K562 (cell line): ENCODE results near the gene PIEZO2. TPM values are rescaled to one million over a fixed set of nuclear protein-coding genes. Genes with fewer than 3 reads are reported as not detected.

Experiments
- ATAC-seq: fragments of 200-7000 bp; cut with Tn5 transposase; 3 replicates; pipeline ENCODE4 v1.9.1; 2020; ENCODE audit warnings: moderate library complexity
- BruUV-seq: library from RNA; stranded (reverse); fragments of 400-500 nt; replicated peaks from 2 replicates; lab custom pipeline; 2021; lab: Mats Ljungman, UMichigan
- CTCF ChIA-PET: fragments of 300-600 bp; formaldehyde crosslinking; extraction: SDS; loops from one replicate; lab custom pipeline; 2021; ENCODE audit warnings: low intra/inter-chr PET ratio; lab: Yijun Ruan, JAX
- POLR2A ChIA-PET: fragments of 300-600, 350-650 bp; sonication (Branson Sonifier 250); formaldehyde crosslinking; extraction: SDS; loops from one replicate; lab custom pipeline; 2021; ENCODE audit warnings: antibody characterized with exemption, inconsistent platforms; lab: Yijun Ruan, JAX
- DNase-seq, 4 experiments: peaks; one replicate each; pipeline versions ENCODE4 v3.0.0 to v3.0.0-alpha.2; 2011 to 2018; ENCODE audit warnings: low spot score in 3 of 4, mixed read lengths in 3 of 4; ENCODE audit errors: extremely low read depth in 1 of 4
- FAIRE-seq: peaks from 2 replicates; lab custom pipeline; 2011; peaks lifted over from hg19 to GRCh38; lab: Jason Lieb, UNC
- H2AFZ ChIP-seq: 2 replicates; pipeline ENCODE4 v1.6.0; 2011; ENCODE audit warnings: low read depth, low read length, control low read depth, inconsistent platforms
- H3K27ac ChIP-seq: fragments of 200-600 bp; 3 replicates; pipeline ENCODE4 v1.8.0; 2011; ENCODE audit warnings: low read depth, mild to moderate bottlenecking, control low read depth, inconsistent platforms, low read length, moderate library complexity, mixed read lengths; ENCODE audit errors: extremely low read depth
- H3K27me3 ChIP-seq, 2 experiments: fragments of 300-600 bp in 1 of 2; 2 replicates in 1 of 2; 3 replicates in 1 of 2; pipeline versions ENCODE4 v1.6.0 to v1.8.0; 2011; ENCODE audit warnings: inconsistent platforms in 2 of 2, low read length in 2 of 2, mild to moderate bottlenecking in 1 of 2, mixed read lengths in 1 of 2, moderate library complexity in 1 of 2; ENCODE audit not compliant: control insufficient read depth in 2 of 2, insufficient read depth in 2 of 2
- H3K36me3 ChIP-seq: fragments of 300-600 bp; 3 replicates; pipeline ENCODE4 v1.8.0; 2011; ENCODE audit warnings: mild to moderate bottlenecking, low read length, inconsistent platforms; ENCODE audit not compliant: control insufficient read depth, insufficient read depth
- H3K4me1 ChIP-seq, 2 experiments: fragments of 200-600 bp in 1 of 2; replicated peaks in 1 of 2; 2 replicates in 1 of 2; 3 replicates in 1 of 2; pipeline versions ENCODE4 v1.5.1 to v1.8.0; 2011; ENCODE audit warnings: inconsistent platforms in 2 of 2, low read length in 2 of 2, mild to moderate bottlenecking in 1 of 2, mixed read lengths in 1 of 2, moderate library complexity in 1 of 2; ENCODE audit not compliant: control insufficient read depth in 2 of 2, insufficient read depth in 2 of 2
- H3K4me2 ChIP-seq: 2 replicates; pipeline ENCODE4 v1.6.1; 2011; ENCODE audit warnings: low read length, control low read depth, inconsistent platforms, mixed read lengths; ENCODE audit not compliant: insufficient read depth
- H3K4me3 ChIP-seq: fragments of 200-600 bp; sonication (generic), shearing (Covaris generic); 2 replicates; pipeline ENCODE4 v1.5.1; 2016; ENCODE audit warnings: control low read depth, inconsistent platforms
- H3K79me2 ChIP-seq: fragments of 200-600 bp; 3 replicates; pipeline ENCODE4 v1.8.0; 2011; ENCODE audit warnings: low read length, inconsistent platforms; ENCODE audit not compliant: control insufficient read depth, insufficient read depth
- H3K9ac ChIP-seq, 2 experiments: 2 replicates each; pipeline versions ENCODE4 v1.6.0 to v1.6.1; 2011; ENCODE audit warnings: low read depth in 2 of 2, low read length in 2 of 2, control low read depth in 1 of 2, inconsistent platforms in 1 of 2, mild to moderate bottlenecking in 1 of 2, mixed read lengths in 1 of 2; ENCODE audit not compliant: insufficient read depth in 1 of 2
- H3K9me1 ChIP-seq: one replicate; pipeline ENCODE4 v1.6.0; 2011; ENCODE audit warnings: inconsistent platforms, mild to moderate bottlenecking, low read length, moderate library complexity; ENCODE audit not compliant: control insufficient read depth, insufficient read depth
- H3K9me3 ChIP-seq: replicated peaks from 2 replicates; pipeline ENCODE4 v1.5.1; 2011; ENCODE audit warnings: low read depth, low read length, inconsistent platforms; ENCODE audit not compliant: control insufficient read depth, insufficient read depth
- H4K20me1 ChIP-seq: replicated peaks from 2 replicates; pipeline ENCODE4 v1.6.1; 2011; ENCODE audit warnings: low read length, inconsistent platforms, mixed read lengths; ENCODE audit not compliant: control insufficient read depth, insufficient read depth
- ADNP ChIP-seq: fragments of 200-800 bp; sonication (Bioruptor generic); IDR thresholded peaks from 2 replicates; pipeline ENCODE4 v1.6.1; 2016; ENCODE audit warnings: missing genetic modification characterization, missing compliant biosample characterization
- DPF2 ChIP-seq: fragments of 450-650 bp; IDR thresholded peaks from 2 replicates; pipeline ENCODE4 v1.6.1; 2016
- GABPA ChIP-seq: fragments of 200-800 bp; sonication (Bioruptor generic); conservative IDR thresholded peaks from 2 replicates; pipeline ENCODE4 v1.6.1; 2016; ENCODE audit warnings: low read depth, missing genetic modification characterization, missing compliant biosample characterization
- MECOM ChIP-seq: fragments of 250-450 bp; sonication (Bioruptor Pico); IDR thresholded peaks from 2 replicates; pipeline ENCODE4 v1.8.0; 2022; ENCODE audit warnings: inconsistent platforms
- NFRKB ChIP-seq: fragments of 450-650 bp; IDR thresholded peaks from 2 replicates; pipeline ENCODE4 v1.6.1; 2016; ENCODE audit warnings: low read depth
- POLR2AphosphoS5 ChIP-seq: IDR thresholded peaks from 2 replicates; pipeline ENCODE4 v1.6.1; 2011; ENCODE audit warnings: mild to moderate bottlenecking, low read depth, low read length, moderate library complexity; ENCODE audit not compliant: control insufficient read depth, insufficient read depth
- TAF15 ChIP-seq: fragments of 200-400 bp; formaldehyde crosslinking; IDR thresholded peaks from 2 replicates; pipeline ENCODE4 v1.6.1; 2017; ENCODE audit warnings: mild to moderate bottlenecking, low read depth, low read length, moderate library complexity
- ZC3H4 ChIP-seq: sonication (generic); formaldehyde crosslinking; IDR thresholded peaks from 2 replicates; pipeline ENCODE4 v1.9.0; 2021; ENCODE audit warnings: missing genetic modification reagents, borderline replicate concordance
- ZNF134 ChIP-seq: fragments of 250-450 bp; sonication (Bioruptor Pico); conservative IDR thresholded peaks from 2 replicates; pipeline ENCODE4 v1.4.0; 2020
- ZNF140 ChIP-seq: fragments of 250-450 bp; sonication (Bioruptor Pico); IDR thresholded peaks from 2 replicates; pipeline ENCODE4 v1.8.0; 2021; ENCODE audit warnings: moderate library complexity, mild to moderate bottlenecking, inconsistent platforms
- ZNF217 ChIP-seq: sonication (generic); formaldehyde crosslinking; IDR thresholded peaks from 2 replicates; pipeline ENCODE4 v1.8.0; 2022; ENCODE audit warnings: mild to moderate bottlenecking, missing genetic modification reagents
- ZNF57 ChIP-seq: fragments of 450-650 bp; formaldehyde crosslinking; IDR thresholded peaks from 2 replicates; pipeline ENCODE4 v1.4.0; 2020; ENCODE audit warnings: mild to moderate bottlenecking, moderate library complexity
- ZNF583 ChIP-seq: fragments of 250-450 bp; sonication (Bioruptor Pico); IDR thresholded peaks from 2 replicates; pipeline ENCODE4 v1.4.0; 2020
- WGBS: fragments of 100-300 bp; shearing (Covaris generic); methylation state at CpG from one replicate; pipeline ENCODE4 v1.1.6; 2016; ENCODE audit warnings: low coverage, mixed read lengths; ENCODE audit not compliant: insufficient coverage; ENCODE audit errors: missing lambda C conversion rate; 5-methylcytosine and 5-hydroxymethylcytosine counted together
- in situ Hi-C: fragments of 300-500 bp; cut with MboI; formaldehyde crosslinking; loops from 4 replicates; pipeline ENCODE4 v1.15.0; 2018; ENCODE audit warnings: inconsistent platforms, mixed read lengths
- intact Hi-C: fragments of 100-400 bp; cut with micrococcal nuclease; formaldehyde crosslinking; loops from 2 replicates; pipeline ENCODE4 v1.14.2; 2022
- polyA plus RNA-seq, 8 experiments: library from polyadenylated mRNA; depleted of rRNA in 4 of 8; stranded (reverse) in 5 of 8; unstranded in 3 of 8; fragments of >200 nt; fragmentation: Nextera tagmentation in 2 of 8; fragmentation: Illumina TruSeq in 1 of 8; extraction: Ambion mirVana in 2 of 8; extraction: Trizol in 1 of 8; gene quantifications; 2 replicates each; pipeline versions ENCODE4 v1.2.1 to v1.2.3, GENCODE V29; 2011 to 2014; ENCODE audit warnings: inconsistent platforms in 1 of 8, missing spikeins in 1 of 8
- total RNA-seq, 7 experiments: library from RNA; depleted of rRNA in 6 of 7; stranded (reverse); fragments of >200 nt in 6 of 7; fragmentation: Illumina TruSeq in 2 of 7; extraction: Trizol in 2 of 7; gene quantifications; 2 replicates each; pipeline versions ENCODE4 v1.2.1 to v1.2.3, GENCODE V29; 2011 to 2021; ENCODE audit warnings: low replicate concordance in 1 of 7
- TF ChIP-seq, protein P1 (sequence below): sonication (generic); formaldehyde crosslinking; IDR thresholded peaks from 2 replicates; pipeline ENCODE4 v1.8.0; 2023; ENCODE audit warnings: mild to moderate bottlenecking, missing genetic modification reagents
- TF ChIP-seq, protein P2 (sequence below): fragments of 250-450 bp; sonication (Bioruptor Pico); IDR thresholded peaks from 2 replicates; pipeline ENCODE4 v1.5.0; 2022; ENCODE audit warnings: mild to moderate bottlenecking

Gene PIEZO2
- total and polyA plus RNA-seq, 9 of the 15 experiments (the other 6 are each of a cell fraction or from before 2014, with no cell fraction given), result 0.54 to 4.1 (median 2.0) TPM

DNA sequence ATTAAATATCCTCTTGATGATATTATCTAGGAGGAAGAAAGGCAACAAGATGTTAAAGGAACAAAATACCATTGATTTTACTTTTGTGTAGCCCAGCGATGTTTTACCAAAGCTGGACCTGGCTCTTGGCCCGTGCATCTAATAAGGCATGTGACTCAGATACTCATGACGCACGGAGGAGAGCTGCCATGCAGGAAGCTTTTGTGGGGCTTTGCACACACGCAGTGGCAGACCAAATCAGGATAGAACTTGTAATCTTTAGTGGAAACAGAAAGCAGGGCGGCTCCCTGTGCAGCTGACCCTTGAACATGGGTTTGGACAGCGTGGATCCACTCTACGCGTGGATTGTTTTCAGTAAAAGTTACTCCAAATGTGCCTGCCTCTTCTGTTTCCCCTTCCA, 433.6 kb downstream of the PIEZO2 start (continued):
- TF ChIP-seq, protein P1, sequence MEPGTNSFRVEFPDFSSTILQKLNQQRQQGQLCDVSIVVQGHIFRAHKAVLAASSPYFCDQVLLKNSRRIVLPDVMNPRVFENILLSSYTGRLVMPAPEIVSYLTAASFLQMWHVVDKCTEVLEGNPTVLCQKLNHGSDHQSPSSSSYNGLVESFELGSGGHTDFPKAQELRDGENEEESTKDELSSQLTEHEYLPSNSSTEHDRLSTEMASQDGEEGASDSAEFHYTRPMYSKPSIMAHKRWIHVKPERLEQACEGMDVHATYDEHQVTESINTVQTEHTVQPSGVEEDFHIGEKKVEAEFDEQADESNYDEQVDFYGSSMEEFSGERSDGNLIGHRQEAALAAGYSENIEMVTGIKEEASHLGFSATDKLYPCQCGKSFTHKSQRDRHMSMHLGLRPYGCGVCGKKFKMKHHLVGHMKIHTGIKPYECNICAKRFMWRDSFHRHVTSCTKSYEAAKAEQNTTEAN (CRISPR knock-in tag), result no peak
- TF ChIP-seq DPF2 (no peak), TAF15 (no peak), MECOM (no peak)
- TF ChIP-seq, all 486 proteins: peak for 0

DNA sequence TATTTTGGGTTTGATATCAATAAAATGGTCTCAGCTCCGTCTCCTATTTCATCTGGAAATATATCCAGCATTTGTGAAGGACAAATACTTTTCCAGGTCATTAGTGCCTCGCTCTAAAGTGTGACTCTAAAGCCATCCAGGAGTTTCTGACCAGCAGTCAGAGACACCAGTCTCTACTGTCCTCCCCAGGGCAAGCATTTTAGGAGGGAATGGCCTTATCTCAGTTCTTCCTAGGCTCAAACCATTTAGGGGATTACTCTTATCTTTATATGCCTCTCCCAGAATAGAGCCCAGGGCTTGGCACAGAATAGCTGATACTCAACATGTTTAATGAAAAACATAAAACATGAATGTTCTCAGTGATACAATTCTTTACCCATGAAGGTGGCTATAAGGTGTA, 436.0 kb downstream of the PIEZO2 start:
- no peaks in the 10 kb centered on the region for H3K9me3 ChIP-seq
- TF ChIP-seq ZNF57 (CRISPR knock-in tag) (no peak), ZNF134 (CRISPR knock-in tag) (no peak), POLR2AphosphoS5 (no peak), ADNP (tag) (no peak), ZC3H4 (CRISPR knock-in tag) (no peak), ZNF140 (CRISPR knock-in tag) (no peak), GABPA (tag) (no peak), ZNF583 (CRISPR knock-in tag) (no peak), ZNF217 (no peak), NFRKB (no peak)
- TF ChIP-seq, protein P2, sequence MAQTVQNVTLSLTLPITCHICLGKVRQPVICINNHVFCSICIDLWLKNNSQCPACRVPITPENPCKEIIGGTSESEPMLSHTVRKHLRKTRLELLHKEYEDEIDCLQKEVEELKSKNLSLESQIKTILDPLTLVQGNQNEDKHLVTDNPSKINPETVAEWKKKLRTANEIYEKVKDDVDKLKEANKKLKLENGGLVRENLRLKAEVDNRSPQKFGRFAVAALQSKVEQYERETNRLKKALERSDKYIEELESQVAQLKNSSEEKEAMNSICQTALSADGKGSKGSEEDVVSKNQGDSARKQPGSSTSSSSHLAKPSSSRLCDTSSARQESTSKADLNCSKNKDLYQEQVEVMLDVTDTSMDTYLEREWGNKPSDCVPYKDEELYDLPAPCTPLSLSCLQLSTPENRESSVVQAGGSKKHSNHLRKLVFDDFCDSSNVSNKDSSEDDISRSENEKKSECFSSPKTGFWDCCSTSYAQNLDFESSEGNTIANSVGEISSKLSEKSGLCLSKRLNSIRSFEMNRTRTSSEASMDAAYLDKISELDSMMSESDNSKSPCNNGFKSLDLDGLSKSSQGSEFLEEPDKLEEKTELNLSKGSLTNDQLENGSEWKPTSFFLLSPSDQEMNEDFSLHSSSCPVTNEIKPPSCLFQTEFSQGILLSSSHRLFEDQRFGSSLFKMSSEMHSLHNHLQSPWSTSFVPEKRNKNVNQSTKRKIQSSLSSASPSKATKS, result no peak
- TF ChIP-seq, all 486 proteins: peak for 0
- Histone ChIP-seq H3K27ac (no peak overlapping the region), H3K9me1 (no peaks in the 10 kb centered on the region), H3K4me2 (no peak overlapping the region), H3K27me3 (peaks cover 43 to 46% of the 10 kb centered on the region in 2 experiments), H3K4me3 (no peak overlapping the region), H3K36me3 (no peaks in the 10 kb centered on the region), H4K20me1 (no peaks in the 10 kb centered on the region), H2AFZ (no peak overlapping the region), H3K4me1 (0 out of 5 replicates have a peak, but pooled peaks cover 0 to 2% of the 10 kb centered on the region in 2 experiments), H3K9ac (no peak overlapping the region), H3K79me2 (no peaks in the 10 kb centered on the region)
- BruUV-seq, result no TSS peak
- intact Hi-C loops, result no loop called here
- no peak for DNase-seq
- in situ Hi-C loops, result no loop called here
- ChIA-PET CTCF (no interaction called here), POLR2A (interaction anchor here (1.0 kb wide), 1 partner anchor 148 kb away, joined by 3 read pairs; no protein-coding TSS in a partner anchor)
- 0% methylated on average over 2 of the region's 2 CpGs for WGBS
- ATAC-seq, result no peak
- FAIRE-seq, result no peak
